Measurements from ENCODE around the gene TENT4A.

The TENT4A gene

DNA sequence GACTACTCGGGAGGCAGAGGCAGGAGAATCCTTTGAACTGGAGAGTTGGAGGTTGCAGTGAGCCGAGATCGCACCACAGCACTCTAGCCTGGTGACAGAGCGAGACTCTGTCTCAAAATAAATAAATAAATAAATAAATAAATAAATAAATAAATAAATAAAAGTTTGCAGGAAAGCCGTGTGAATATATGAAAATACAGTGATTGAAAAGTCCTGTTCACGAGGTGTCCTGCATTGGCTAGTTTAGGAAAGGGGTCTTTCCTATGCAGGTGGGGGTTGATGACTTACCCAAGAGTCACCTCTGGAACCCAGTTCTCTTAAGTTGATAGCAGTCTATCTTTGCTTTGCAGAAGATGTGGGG lies 7.3 kb downstream of the TENT4A start:
- FAIRE-seq (no peak), DNase-seq (ENCODE audit: insufficient read length, low spot score) (no peak)
- TF ChIP-seq TAF1 (IDR thresholded peaks at IDR 0.05; ENCODE audit: low read depth, low read length) (no peak), PAX5 (IDR thresholded peaks at IDR 0.05; ENCODE audit: insufficient read depth, low read length, severe bottlenecking) (no peak), POLR2A (IDR thresholded peaks at IDR 0.05; ENCODE audit: low read depth, low read length) (no peak), POU2F2 (IDR thresholded peaks at IDR 0.05; ENCODE audit: low read depth, low read length) (no peak), SPI1 (IDR thresholded peaks at IDR 0.05; ENCODE audit: low read depth, low read length) (no peak), POLR2AphosphoS5 (IDR thresholded peaks at IDR 0.05; ENCODE audit: low read depth, low read length) (no peak)

DNA sequence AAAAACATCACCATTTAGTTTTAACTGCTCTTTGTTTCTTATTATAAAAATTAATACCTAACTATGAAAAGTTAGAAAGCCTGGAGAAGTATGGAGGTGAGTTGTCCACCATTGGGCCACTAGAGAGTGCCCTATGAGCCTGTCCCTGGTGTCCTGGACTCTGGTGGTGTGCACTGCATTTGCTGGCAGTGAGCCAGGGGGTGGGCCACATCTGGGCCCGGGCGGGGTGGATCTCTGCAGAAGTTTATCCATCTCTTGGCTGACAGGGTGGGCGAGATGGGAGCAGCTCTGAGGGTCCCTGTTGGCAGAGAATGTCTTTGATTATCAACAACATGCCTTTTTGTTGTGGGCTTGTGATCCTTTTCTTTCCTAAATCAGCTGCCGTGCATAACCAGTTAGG lies 8.2 kb downstream of the TENT4A start:
- FAIRE-seq (no peak), DNase-seq (ENCODE audit: insufficient read length, low spot score) (no peak)
- TF ChIP-seq POLR2AphosphoS5 (IDR thresholded peaks at IDR 0.05; ENCODE audit: low read depth, low read length) (no peak), SPI1 (IDR thresholded peaks at IDR 0.05; ENCODE audit: low read depth, low read length) (no peak), POLR2A (IDR thresholded peaks at IDR 0.05; ENCODE audit: low read depth, low read length) (no peak), PAX5 (IDR thresholded peaks at IDR 0.05; ENCODE audit: insufficient read depth, low read length, severe bottlenecking) (no peak), TAF1 (IDR thresholded peaks at IDR 0.05; ENCODE audit: low read depth, low read length) (no peak)

DNA sequence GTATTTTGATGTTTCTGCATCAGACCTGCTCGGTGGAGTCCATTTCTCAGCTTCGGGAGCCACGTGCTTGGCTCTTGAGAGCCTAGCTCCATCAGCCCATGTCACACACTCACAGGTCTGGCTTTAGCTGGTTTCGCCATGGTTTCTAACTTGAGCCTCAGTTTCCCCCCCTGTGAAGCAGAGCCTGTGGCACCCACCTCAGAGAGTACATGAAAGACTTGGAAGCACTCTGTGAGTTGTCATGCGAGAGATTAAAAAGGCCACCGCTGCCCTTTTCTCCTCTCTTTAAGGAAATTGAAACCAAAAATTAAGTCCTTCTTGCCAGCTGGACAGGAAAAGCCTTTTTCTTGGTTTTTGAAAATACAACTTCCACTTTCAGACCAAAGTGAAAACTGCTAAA lies 8.8 kb downstream of the TENT4A start:
- DNase-seq (ENCODE audit: insufficient read length, low spot score), result no peak
- TF ChIP-seq SPI1 (IDR thresholded peaks at IDR 0.05; ENCODE audit: low read depth, low read length) (no peak), POLR2AphosphoS5 (IDR thresholded peaks at IDR 0.05; ENCODE audit: low read depth, low read length) (no peak), POU2F2 (IDR thresholded peaks at IDR 0.05; ENCODE audit: low read depth, low read length) (no peak), POLR2A (IDR thresholded peaks at IDR 0.05; ENCODE audit: low read depth, low read length) (no peak), PAX5 (IDR thresholded peaks at IDR 0.05; ENCODE audit: insufficient read depth, low read length, severe bottlenecking) (no peak), TAF1 (IDR thresholded peaks at IDR 0.05; ENCODE audit: low read depth, low read length) (no peak)
- FAIRE-seq, result peak; percentile 13

DNA sequence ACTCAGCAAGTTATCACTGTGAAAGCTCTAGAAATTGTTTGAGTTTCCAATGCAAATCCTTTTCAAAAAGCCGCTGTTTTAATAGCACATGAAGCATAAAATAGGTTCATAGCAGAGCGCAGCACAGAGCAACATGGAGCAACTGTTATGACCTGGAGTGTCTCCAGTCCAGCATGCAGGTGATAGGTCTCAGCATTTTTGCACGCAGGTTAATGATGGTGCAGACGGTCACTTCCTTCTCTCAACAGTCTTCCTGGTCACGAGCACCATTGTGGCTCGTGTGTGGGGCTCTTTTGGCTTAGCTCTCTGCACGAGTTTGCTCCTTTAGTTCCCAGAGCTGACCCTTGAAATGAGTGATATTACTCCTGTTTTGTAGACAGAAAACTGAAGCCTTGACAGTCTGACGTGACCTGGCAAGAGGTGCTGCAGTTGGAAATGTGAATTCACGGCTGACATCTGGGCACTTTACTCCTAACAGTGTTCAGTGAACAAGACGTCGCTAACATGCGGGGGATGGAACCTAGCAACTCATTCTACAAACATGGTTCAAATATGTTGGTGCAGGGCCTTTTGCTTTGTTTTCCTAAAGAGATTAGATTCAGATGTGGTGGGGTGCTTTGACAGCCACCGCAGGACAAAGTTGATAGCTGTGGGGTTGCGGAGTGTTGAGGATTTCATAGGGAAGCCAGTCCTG lies 10.0 kb downstream of the TENT4A start:
- DNase-seq (ENCODE audit: insufficient read length, low spot score) (no peak), FAIRE-seq (no peak)
- TF ChIP-seq POLR2AphosphoS5 (IDR thresholded peaks at IDR 0.05; ENCODE audit: low read depth, low read length), result no peak
- TF ChIP-seq POU2F2 (IDR thresholded peaks at IDR 0.05; ENCODE audit: low read depth, low read length), result no peak

DNA sequence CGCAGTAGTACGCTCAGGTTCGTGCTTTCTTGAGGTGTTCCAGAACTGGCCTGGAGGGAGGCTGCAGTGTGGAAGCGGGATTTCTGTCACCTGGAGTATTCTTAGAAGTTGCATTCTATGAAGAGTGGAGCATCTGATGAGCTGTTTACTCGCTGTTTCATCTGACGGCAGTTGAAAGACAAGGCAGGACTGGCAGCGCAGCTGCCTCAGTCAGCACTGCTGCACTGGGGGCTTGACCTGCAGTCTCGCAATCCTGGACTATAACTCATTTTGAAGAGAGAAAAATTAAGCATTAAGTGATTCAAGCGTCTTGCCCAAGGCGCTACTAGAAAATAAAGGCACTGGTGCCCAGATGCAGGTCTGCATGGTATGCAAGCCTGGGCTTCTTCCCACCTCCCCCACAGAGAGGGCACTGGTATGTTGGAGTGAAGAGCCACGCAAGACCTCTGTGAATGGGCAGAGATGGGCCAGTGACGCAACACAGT lies 10.6 kb downstream of the TENT4A start:
- DNase-seq (ENCODE audit: insufficient read length, low spot score) (no peak), FAIRE-seq (no peak)
- no peak for TF ChIP-seq POLR2AphosphoS5 (IDR thresholded peaks at IDR 0.05; ENCODE audit: low read depth, low read length)
- TF ChIP-seq POLR2A (IDR thresholded peaks at IDR 0.05; ENCODE audit: low read depth, low read length), result no peak
- no peak for TF ChIP-seq SPI1 (IDR thresholded peaks at IDR 0.05; ENCODE audit: low read depth, low read length)
- TF ChIP-seq TAF1 (IDR thresholded peaks at IDR 0.05; ENCODE audit: low read depth, low read length), result no peak
- TF ChIP-seq PAX5 (IDR thresholded peaks at IDR 0.05; ENCODE audit: insufficient read depth, low read length, severe bottlenecking), result no peak
- no peak for TF ChIP-seq POU2F2 (IDR thresholded peaks at IDR 0.05; ENCODE audit: low read depth, low read length)

DNA sequence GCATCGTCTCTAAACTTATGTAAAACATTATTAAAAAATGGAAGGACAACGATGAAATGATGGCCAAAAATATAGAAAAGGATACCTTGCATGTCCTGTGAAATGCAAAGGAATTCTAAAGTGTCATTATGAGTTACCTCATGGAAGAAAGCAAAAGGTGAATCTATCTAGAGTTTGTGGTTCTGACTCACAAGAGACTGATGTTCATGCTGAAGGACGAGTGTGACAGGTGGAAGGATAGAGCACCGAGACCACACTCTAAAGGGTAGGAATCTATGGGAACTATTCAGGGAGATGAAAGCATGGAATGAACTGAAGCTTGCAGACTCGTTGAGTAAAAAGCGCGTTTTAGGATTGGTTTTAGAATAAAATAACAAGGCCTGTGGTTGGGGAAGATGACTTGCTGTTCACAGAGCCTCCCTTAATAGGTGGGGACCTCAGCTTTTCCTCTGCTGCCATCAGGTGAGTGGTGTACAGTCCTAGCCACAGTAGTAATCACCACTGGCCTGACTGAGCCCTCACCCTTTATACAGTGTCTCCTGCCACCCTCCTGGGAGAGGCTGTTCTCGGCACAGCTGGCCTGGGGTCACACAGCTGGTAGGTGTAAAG lies 11.2 kb downstream of the TENT4A start:
- TF ChIP-seq POLR2AphosphoS5 (IDR thresholded peaks at IDR 0.05; ENCODE audit: low read depth, low read length) (no peak), POU2F2 (IDR thresholded peaks at IDR 0.05; ENCODE audit: low read depth, low read length) (no peak), PAX5 (IDR thresholded peaks at IDR 0.05; ENCODE audit: insufficient read depth, low read length, severe bottlenecking) (no peak), POLR2A (IDR thresholded peaks at IDR 0.05; ENCODE audit: low read depth, low read length) (no peak), TAF1 (IDR thresholded peaks at IDR 0.05; ENCODE audit: low read depth, low read length) (no peak), SPI1 (IDR thresholded peaks at IDR 0.05; ENCODE audit: low read depth, low read length) (no peak)
- FAIRE-seq (no peak), DNase-seq (ENCODE audit: insufficient read length, low spot score) (no peak)

DNA sequence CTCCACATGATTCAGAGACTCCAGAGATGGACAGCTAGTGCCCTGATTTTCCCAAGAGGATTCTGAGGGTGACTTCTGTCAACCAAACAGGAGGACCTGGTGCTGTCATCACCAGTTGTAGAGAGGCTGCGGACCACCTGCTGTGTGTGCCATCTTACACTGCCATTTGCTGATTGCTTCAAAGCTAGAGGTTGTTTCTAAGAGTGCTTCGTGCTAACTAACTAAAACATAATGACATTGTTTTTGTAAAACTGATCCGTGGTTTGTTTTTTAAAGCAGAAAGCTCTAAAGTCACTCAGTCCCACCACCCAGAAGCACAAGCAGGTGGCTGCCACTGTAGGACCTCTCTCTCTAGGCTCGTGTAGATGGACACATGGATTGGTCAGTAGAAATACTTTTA lies 12.2 kb downstream of the TENT4A start:
- TF ChIP-seq POU2F2 (IDR thresholded peaks at IDR 0.05; ENCODE audit: low read depth, low read length) (no peak), PAX5 (IDR thresholded peaks at IDR 0.05; ENCODE audit: insufficient read depth, low read length, severe bottlenecking) (no peak), POLR2A (IDR thresholded peaks at IDR 0.05; ENCODE audit: low read depth, low read length) (no peak), POLR2AphosphoS5 (IDR thresholded peaks at IDR 0.05; ENCODE audit: low read depth, low read length) (no peak), SPI1 (IDR thresholded peaks at IDR 0.05; ENCODE audit: low read depth, low read length) (no peak), TAF1 (IDR thresholded peaks at IDR 0.05; ENCODE audit: low read depth, low read length) (no peak)
- FAIRE-seq, result no peak
- no peak for DNase-seq (ENCODE audit: insufficient read length, low spot score)

DNA sequence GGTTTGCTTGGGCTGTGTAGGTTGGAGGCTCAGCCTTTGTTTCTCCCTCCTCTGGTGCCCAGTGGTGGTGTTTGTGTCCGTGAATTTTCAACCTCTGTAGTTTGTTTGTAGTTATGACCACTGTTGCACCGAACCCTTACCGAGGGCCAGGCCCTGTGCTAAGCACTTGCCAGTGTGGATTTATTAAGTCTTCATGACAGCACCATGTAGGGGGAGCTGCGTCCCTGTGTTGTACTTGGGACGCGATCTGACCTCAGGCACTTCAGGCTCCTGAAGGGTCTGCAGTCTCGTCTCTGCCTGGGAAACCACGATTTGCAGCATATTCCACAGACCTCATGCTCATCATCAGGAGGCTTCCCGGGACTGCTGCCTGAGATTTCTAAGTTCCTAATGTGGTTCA lies 12.8 kb downstream of the TENT4A start:
- DNase-seq (ENCODE audit: insufficient read length, low spot score) (no peak), FAIRE-seq (no peak)
- no peak for TF ChIP-seq SPI1 (IDR thresholded peaks at IDR 0.05; ENCODE audit: low read depth, low read length)
- no peak for TF ChIP-seq POU2F2 (IDR thresholded peaks at IDR 0.05; ENCODE audit: low read depth, low read length)
- no peak for TF ChIP-seq TAF1 (IDR thresholded peaks at IDR 0.05; ENCODE audit: low read depth, low read length)
- no peak for TF ChIP-seq POLR2AphosphoS5 (IDR thresholded peaks at IDR 0.05; ENCODE audit: low read depth, low read length)
- no peak for TF ChIP-seq POLR2A (IDR thresholded peaks at IDR 0.05; ENCODE audit: low read depth, low read length)
- no peak for TF ChIP-seq PAX5 (IDR thresholded peaks at IDR 0.05; ENCODE audit: insufficient read depth, low read length, severe bottlenecking)

DNA sequence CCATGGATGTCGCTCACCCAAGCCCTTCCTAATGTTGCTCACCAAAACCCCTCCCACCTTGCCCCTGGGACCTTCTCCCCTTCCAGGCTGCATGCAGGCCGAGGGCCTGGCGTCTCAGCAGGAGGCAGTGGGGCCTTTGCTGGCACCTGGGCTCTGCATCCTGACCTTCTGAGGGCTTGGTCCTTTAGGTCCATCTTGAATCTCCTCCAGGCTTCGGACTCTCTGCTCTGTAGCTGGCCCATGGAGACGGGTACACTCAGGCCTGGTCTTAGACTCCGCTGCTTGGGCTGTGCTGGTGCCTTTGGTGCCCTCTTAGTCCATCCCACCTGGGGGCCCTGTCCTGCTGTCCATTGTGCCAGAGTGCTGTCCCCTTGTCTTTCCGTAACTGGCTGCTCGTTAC lies 14.0 kb downstream of the TENT4A start:
- DNase-seq (ENCODE audit: insufficient read length, low spot score) (no peak), FAIRE-seq (no peak)
- TF ChIP-seq SPI1 (IDR thresholded peaks at IDR 0.05; ENCODE audit: low read depth, low read length) (no peak), POLR2AphosphoS5 (IDR thresholded peaks at IDR 0.05; ENCODE audit: low read depth, low read length) (no peak), POLR2A (IDR thresholded peaks at IDR 0.05; ENCODE audit: low read depth, low read length) (no peak), PAX5 (IDR thresholded peaks at IDR 0.05; ENCODE audit: insufficient read depth, low read length, severe bottlenecking) (no peak), POU2F2 (IDR thresholded peaks at IDR 0.05; ENCODE audit: low read depth, low read length) (no peak), TAF1 (IDR thresholded peaks at IDR 0.05; ENCODE audit: low read depth, low read length) (no peak)

All from GM12891 (cell line).